GM10266 (cell line): ENCODE measurements around the gene DBN1.

Experiments
- DNase-seq: peaks from one replicate; pipeline ENCODE4 v3.0.0; 2012; ENCODE audit errors: extremely low spot score
- CTCF ChIP-seq: IDR thresholded peaks from 2 replicates; pipeline ENCODE4 v1.5.1; 2012; ENCODE audit warnings: mild to moderate bottlenecking, low read depth; ENCODE audit not compliant: control insufficient read depth, insufficient read depth; ENCODE audit errors: missing control alignments

The DBN1 gene

GRCh38 chr5:177430972-177431316 is 42.5 kb downstream of the DBN1 start:
- no peak for TF ChIP-seq CTCF
- DNase-seq = no peak

GRCh38 chr5:177430140-177430951 is 43.1 kb downstream of the DBN1 start:
- DNase-seq = no peak

GRCh38 chr5:177429248-177430040 is 44.0 kb downstream of the DBN1 start:
- peak; percentile 83 for DNase-seq
- no peak for TF ChIP-seq CTCF

More at GRCh38 chr5:177430140-177430951, 43.1 kb downstream of the DBN1 start:
- no peak for TF ChIP-seq CTCF

GRCh38 chr5:177428574-177429217 is 44.7 kb downstream of the DBN1 start:
- DNase-seq = no peak
- TF ChIP-seq CTCF = no peak

- TF ChIP-seq CTCF = no peak
- no peak for DNase-seq
These were observed 45.4 kb downstream of the DBN1 start for GRCh38 chr5:177427919-177428573.

GRCh38 chr5:177427211-177427822 is 46.1 kb downstream of the DBN1 start:
- peak; percentile 43 for DNase-seq
- no peak for TF ChIP-seq CTCF
